GM12874 (cell line): ENCODE measurements around the gene CDKL1.

Experiments
- CTCF ChIP-seq: IDR thresholded peaks from 2 replicates; pipeline ENCODE4 v1.5.1; 2011; ENCODE audit warnings: low read depth, mild to moderate bottlenecking, control low read depth, low read length, moderate library complexity; ENCODE audit not compliant: insufficient read depth

Gene CDKL1

GRCh38 chr14:50398189-50398580, 1.5 kb upstream of the CDKL1 start:
- no peak for TF ChIP-seq CTCF

- TF ChIP-seq CTCF, result no peak
These were observed 908 bp upstream of the CDKL1 start for GRCh38 chr14:50397390-50398188.

- no peak for TF ChIP-seq CTCF
These were observed 1.2 kb downstream of the CDKL1 start for GRCh38 chr14:50395448-50395847.

- TF ChIP-seq CTCF, result no peak
These were observed 2.0 kb downstream of the CDKL1 start for GRCh38 chr14:50394713-50395112.

- TF ChIP-seq CTCF, result no peak
These were observed 6.8 kb downstream of the CDKL1 start for GRCh38 chr14:50389668-50390441.

- TF ChIP-seq CTCF, result no peak
These were observed 8.3 kb downstream of the CDKL1 start for GRCh38 chr14:50388256-50388931.

- TF ChIP-seq CTCF, result no peak
These were observed 9.1 kb downstream of the CDKL1 start for GRCh38 chr14:50387548-50387947.
